ENCODE data around the gene VTI1A.

VTI1A gene

DNA sequence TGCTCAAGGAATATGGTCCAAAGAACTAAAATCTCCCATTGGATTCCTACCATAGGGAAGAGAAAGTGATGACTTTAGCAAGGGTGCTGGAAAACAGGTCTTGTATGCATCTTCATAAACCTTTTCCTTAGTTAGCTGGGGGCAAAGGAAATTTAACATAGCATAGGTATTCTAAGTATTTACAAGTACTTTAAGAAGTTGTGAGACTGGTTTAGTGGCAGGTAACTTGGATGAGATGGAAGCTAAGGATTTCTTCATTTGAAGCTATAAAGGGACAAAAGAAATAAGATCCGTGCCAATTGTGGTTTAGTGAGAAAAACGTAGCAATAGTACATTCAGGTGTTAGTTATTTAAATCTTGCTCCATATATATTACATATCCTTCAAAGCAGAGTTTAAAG is 319.6 kb downstream of the VTI1A start:
- DNase-seq: no peak

DNA sequence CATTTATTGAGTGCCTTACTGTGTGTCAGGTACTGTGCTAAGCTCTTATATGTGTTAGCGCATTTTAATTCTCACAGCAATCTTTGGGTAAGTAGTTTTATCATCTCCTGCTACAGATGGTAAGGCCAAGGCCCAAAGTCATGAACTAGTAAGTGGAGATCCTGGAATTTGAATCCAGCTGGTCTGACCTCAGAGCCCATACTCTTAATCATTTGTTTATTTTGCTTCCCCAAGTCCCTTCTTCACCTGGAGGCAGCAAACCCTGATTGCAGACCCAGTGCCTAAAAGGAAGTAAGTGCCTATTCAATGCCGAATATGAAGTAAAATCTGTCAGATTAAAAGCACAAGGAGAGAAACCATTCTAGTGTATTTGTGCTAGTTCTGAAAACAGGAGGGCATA is 320.1 kb downstream of the VTI1A start:
- DNase-seq: no peak

DNA sequence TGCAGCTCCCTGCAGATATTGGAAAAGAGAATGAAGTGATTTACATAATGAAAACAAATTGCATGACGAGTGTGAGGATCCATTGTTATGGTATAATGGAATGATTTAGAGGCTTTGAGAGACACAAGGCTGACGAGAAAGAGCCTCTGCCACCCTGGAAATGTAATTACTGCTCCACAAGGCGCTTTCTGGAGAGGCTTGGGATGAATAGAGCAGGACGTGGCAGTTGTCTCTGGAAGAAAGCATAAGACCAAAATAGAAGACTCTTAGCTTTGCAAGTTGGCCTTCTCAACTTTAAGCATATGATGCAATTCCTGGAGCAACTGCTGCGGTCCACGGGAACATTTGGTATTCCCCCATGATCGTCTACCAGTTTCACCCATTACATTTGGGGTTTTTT is 321.1 kb downstream of the VTI1A start:
- DNase-seq: no peak

DNA sequence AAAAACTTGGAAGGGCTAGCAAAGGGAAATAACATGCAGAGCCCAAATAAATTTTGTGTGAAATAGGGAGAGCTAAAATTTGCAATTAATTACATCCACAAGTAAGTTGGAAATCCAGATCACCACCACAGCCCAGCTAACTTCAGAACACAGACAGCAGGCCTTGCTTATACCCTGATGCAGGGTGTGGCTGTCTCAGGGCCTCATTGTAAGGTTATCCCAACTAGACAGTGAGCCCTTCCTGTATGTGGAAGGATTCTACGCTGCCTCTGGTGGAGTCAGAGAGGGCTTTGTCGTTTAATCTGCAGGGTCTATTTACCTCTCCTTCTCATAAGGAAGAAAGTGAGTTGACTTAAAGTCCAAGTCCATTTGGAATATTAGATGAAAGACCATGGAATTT is 322.1 kb downstream of the VTI1A start:
- no peak for DNase-seq

DNA sequence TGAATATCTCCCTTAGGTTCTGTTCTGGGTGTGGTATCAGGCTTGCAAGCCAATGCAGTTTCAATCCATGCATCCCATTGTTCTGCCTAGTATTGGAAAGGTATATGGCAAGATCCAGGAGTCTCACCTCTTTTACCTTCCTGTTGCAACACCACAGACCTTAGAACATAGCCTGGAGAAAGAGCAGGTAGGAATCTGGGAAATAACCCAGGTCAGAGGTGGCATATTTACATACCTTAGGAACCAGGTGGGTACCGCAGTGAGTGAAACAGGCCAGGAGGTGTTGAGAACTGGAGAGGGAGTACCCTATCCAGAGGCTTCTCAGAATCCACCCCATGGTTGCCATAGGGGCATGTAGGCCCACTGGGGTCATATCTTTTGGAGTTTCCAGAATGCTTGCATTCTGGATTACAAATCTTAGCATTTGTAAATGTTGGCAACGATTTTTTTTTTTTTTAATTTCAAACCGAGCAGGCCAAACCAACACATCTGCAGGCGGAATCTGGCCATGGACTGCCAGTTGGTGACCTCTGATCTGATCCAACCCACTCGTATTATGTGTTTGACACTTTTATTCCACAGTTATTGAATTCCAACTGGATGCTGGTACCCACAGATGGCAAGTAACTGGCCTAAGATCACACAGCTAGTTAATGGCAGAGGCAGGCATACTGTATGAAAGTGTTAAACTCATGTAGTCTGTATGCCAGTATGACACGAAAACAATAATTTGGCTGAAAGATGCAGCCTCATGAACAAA is 322.8 kb downstream of the VTI1A start:
- no peak for DNase-seq

DNA sequence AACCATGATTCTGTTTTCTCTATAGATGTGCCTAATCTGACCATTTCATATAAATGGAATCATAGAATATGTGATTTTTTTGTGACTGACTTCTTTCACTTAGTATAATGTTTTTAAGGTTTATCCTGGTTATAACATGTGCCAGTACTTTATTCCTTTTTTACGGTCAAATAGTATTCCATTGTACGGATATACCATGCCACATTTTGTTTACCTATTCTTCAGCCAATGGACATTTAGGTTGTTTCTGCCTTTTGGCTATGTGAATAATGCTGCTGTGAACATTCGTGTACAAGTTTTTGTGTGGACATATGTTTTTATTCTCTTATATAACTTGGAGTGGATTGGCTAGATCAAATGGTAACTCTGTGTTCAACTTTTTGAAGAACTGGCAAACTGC is 324.7 kb downstream of the VTI1A start:
- no peak for DNase-seq

DNA sequence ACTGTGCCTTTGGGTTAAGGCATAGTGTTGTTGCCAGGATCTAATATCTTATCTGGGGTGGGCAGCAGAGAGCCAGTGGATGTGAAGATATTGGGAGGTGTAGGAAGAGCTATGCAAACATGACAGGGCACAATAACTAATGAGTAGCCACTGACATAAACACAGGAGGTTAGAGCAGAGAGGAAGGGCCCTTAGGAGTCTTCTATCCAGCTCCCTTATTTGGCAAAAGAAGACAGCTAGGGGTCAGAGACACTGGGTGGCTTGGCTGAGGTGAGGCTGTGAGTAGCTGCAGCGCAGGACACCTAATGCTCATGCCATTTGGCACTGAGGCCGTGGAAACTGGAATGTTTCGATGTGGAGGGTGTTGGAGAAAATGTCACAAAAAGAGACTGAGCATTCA is 326.8 kb downstream of the VTI1A start:
- no peak for DNase-seq

DNA sequence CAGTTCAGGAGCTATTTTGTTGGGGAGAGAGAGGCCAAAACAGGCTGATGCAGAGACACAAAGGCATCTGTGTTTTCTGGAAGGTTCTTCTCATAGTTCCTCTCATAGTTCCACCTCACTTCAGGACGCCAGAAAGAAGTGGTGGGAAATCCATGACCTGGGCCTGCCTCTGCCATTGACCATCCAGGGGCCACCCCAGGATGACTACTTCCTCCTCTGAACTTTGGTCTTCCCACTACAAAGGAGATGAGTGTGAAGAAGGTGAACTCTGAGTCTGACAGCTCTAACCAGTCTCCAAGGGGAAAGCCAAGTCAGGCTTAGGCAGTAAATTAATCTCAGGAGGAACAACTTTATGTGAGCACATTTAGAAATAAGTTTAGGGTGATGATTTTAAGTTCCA is 327.2 kb downstream of the VTI1A start:
- no peak for DNase-seq

DNA sequence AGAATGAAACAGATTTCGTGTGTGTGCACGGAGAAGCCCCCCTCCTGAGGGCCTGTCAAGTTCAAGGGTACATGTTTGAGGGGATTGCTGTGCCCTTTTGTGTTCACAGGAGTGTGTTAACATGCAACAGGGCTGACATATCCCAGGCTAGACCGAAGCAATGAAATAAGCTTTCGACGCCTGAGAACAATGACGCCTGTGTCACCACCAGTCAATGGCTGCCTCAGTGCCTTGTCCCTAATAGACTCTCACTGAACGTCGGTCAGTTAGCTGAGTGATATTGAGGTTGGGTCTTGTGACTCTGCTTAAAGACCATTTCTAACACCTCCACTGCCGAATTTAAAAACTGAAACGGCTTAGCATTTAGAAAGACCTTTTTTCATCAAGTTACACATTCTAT is 327.8 kb downstream of the VTI1A start:
- no peak for DNase-seq

DNA sequence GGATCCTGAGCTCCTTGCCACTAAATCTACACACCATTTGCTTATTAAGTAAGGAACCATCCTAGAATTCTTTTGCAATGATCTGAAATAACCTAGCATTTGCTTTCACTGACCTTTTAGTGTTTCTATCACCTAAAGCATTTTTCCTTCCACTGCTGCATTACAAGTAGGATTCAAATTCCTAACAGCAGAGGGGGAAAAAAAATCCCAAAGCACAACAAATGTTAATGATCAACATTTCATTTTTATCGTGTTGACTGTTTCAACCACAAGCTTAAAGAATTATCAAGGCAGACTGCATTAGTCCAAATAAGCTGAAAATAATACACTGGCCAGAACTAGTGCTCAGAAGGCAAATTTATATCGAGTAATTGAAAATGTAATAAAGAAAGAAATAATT is 328.4 kb downstream of the VTI1A start:
- DNase-seq: no peak

DNA sequence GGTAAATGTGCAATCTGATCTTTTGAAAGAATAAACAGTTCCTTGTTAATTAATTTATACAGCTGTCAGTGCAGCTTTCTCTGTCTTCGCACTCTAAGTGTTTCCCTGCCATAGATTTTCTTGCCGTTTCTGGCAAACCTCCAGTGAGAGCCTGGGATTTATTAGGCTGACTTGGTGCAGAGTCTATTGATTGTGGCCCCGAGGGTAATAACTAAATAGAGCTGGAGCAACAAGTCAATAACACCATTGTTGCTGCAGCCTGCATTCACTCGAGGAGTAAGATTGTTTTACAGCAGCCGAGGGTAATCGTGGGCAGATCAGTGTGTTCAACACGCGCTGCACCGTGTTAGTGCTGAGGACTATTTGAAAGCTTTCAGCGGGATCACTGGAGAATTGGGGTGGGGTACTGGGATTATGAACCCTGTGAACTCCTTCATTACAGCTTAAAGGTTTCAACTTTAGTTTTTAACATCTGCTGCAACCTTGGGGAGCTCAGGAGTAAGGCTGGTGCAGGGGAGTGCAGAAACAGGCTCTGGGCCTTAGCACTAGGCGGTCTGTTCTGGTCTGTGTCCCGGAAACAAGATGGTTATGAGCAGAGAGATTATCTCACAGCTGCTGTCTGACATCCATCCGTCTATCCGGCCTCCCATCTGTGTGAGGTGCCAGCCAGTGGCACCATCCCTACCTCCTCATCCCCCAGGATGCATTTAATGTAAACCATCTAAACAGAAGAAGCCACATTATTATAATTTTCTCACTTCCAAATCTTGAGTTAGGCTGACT is 329.1 kb downstream of the VTI1A start:
- no peak for DNase-seq

DNA sequence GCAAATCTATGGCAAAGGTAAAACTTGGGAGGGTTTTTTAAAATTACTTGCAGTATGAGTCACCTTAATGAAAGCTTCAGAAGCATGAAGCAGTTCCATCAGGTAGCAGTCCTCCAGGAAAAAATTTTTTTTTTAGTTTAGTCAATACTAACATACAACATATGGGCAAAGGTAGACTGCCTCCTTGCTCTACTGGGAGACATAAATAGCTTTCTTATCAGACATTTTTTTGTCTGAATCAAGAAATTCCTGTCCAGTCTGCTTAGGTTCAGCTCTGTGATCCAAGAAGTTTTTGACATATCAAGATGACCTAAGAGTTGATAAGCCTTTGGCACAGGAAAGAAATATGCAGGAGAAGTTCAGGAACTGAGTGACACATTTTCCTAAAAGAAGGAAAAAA is 331.6 kb downstream of the VTI1A start:
- no peak for DNase-seq

DNA sequence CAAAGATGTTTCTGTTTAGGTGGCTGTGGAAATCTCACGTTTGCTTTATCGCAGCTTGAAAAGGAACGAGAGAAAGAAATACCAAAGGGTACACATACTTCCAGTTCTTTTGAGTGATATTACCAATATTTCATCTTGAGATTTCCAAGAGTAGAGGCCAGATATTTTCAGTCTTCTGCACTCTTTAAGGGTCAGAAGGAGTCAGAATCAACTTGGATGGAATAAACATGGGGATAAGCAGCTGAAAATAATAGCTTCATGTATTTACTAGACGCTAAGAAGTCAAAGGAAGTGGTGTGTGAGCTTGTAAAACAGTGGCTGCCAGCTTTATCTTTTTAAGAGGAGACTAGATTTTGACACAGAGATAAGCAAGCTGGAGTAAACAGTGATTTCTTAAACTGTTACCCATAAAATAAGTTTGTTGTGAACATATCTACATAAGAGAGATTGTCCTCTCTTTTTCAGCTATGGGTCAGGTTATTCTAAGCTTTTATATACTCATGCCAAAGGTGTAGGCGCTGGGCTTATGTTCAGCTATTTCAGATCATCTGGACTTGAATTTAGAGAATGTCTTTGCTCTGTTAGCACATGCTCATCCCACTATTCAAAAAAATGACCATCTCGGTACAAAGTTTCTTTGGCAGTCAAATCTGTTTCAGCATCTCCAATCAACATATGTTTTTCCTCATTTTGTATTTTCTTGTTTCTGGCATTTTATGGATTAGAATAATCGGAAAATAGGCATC is 332.2 kb downstream of the VTI1A start:
- no peak for DNase-seq

DNA sequence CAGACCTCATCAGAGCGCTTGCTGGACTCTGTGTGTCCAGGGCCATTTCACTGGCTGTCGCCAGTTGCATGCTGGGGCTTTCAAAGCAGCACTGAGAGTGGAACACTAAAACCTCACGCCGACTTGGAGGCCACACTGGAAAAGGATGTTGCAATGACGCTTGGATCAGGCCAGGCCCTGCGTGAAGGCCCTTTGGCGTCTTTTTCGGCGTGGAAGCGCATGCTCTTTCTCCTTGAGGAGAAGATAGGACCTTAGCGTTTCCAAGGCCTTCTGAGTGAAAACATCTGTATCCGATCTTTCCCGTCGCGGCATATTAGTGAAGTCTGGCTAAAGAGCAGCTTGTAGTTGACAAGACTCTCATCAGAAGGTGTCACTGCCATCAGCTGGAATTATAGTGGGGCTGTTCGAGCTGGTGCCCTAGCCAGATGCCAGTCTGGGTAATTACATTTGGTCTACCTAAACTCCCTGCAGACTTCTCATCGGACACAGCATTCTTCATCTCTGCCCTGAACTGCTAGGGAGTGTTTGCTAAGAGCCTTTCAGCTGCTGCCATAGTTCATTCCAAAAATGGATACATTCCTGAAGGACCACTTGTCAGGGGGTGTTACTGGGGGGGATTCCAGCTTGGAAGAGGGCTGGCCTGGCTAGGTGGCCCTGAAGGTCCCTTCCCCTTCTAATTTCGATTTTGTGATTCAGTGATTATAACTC is 335.3 kb downstream of the VTI1A start:
- DNase-seq: no peak

DNA sequence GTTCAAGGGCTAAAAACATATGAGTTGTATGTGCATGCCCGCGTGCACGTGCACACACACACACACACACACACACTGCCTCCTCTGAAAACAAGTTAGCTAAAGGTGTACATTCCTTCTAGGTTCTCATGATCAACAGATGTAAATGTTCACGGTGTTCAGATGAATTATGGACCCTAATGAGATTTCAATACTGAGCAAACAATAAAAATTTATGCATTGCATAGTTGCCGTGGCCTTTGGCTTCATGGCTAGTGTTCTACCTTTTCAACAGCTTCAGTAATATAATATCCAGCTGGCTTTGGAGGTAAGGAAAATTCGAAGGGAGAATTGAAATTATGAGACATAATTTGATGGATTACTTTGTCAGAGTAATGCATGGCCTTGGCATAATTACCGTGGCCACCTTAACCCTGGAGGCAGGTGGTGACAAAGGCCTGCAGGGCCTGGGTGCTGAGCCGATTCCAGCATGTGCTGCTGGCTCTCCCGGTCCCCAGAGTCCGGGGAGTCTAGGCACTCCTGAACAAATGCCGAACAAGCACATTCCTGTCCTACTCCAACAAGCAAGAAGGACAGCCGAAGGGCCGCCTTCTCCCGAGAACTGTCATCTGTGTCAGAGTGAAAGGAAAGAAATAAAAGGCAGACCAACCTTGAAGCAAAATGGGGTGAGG is 336.5 kb downstream of the VTI1A start:
- DNase-seq: no peak

DNA sequence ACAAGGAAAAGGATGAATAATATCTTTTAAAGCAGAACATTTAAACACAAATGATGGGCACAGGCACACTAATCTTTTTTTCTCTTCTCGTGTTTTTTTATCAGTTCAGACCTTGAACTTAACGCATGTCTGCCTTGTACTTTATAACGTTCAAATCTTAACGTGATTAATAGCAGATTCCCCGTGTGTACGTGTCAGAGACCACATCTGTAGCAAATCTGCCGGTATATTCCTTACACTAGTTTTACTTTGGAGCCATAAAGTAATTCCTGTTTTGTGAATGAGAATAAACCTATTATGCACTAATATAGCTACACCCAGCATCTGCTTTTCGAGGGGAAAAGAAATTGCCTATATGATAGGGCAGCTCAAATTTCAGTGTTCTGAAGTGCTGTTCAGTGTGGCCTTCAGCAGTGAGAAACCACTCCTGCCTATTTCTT is 337.0 kb downstream of the VTI1A start:
- DNase-seq: no peak

DNA sequence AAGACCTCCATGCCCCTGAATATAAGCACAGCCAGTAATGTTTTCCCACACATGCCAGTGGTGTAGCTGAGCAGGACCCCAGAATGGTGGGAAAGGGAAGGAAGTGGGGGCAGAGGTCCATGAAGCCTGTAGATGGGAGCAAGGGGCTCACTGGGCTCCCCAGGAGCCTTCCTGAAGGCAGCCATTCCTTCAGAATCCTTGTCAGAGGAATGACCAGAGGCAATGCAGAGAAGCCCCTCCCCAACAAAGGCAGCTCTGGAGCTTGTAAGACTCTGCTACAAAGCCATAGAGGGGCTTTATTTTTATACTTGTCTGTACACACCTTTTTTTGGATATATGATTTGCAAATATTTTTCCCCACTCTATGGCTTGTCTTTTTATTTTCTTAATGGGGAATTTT is 338.1 kb downstream of the VTI1A start:
- no peak for DNase-seq

DNA sequence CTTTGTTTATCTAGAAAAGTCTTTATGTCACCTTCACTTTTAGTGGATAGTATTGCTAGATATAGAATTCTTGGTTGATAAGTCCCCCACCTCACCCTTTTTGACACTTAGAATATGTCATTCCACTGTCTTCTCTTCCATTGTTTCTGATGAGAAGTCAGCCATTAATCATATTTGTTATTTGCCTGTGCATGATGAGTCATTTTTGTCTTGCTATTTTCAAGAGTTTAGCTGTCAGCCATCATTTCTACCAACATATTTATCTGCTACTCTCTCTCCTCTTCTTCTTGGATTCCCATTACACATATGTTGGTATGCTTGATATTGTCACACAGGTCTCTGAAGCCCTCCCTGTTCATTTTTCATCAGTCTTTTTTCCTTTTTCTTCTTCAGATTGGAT is 342.2 kb downstream of the VTI1A start:
- DNase-seq: no peak

DNA sequence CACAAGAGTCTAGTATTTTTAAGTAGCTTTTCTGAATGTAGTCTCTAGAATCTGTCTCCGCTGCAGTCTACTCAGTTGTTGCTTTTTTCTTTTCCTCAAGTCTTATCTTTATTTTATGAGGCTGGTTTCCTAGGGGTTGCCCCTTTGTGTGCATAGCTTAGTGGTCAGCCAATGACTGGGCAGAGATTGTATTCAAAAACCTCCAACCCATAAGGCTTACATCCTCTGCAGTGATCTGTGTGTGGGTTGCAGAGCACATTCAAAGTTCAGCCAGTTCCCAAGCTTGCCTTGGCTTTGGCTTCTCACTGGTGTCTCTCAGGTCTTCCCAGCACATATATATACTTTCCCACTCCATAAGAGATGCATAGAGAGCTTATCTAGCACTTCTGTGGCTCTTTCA is 343.0 kb downstream of the VTI1A start:
- DNase-seq: no peak

DNA sequence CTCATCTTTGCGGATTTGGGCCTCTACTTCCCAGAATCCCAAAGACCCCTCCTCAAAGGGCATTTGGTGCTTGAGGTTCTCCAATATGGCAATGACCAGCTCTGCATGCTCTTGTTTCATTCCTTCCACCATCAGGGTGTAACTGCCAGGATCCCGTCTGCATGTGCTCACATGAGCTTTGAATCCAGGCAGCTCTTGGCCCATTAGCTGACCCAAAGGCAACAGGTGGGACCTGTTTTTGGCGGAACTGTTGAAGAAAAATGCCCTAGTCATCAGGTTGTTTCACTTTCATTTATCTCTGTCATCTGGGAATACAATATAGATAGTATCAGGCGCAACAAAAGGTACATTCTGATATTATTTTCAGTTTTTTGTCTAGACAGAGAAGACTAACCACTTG is 343.9 kb downstream of the VTI1A start:
- no peak for DNase-seq

DNA sequence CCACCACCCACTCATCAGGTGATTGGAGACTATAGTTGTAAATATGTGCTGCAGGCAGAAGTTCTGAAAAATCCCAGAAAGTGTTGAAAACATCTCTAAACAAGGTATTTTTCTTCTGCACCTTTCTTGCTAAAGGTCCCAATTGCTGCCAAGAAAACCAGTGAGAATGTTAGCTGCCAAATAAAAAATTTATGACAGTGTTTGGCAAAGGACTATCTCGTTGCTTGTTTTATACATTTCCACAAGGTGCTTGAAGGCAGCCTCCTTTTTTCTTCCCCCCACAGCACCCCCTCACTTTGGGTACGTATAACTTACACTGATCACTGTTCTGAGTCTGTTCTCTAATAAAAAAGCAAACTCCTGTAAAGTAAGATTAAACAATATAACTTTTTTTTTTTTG is 344.4 kb downstream of the VTI1A start:
- no peak for DNase-seq

DNA sequence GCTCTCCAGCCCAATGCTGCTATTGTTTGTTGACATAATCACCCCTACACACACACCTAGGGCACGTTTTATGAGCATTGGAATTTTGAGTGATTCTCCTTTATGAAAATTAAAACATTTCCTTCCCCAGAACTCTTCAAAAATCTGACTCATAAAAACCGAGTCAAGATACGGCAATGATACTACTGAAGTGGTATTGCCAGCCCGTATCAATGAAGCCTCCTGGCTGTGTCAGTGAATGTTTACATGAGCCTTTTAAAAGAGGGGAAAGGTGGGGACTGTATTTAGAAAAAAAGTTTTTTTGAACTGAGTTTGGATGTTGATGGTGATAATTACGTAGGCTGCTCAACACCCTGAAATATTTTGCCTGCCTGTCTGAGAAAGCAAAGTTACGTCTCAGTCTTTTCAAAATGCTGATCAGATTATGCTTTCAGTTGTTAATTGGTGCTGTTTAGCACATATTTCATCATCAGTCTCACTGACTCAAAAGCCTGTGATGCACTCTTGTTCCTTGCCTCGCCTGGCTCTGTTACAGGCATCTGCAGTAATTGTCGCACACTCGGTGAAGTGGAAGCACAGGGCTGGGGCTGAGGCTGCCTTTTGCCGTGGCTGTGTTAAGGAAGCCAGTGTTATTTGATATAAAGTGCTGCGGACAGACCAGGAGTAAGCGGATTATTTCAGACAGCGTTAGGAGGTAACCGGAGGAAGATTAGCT is 345.6 kb downstream of the VTI1A start:
- no peak for DNase-seq
